GM19468 (cell line): ENCODE measurements around the gene RBMY1E.
"Not testable (repeated sequence)": the region's sequence is repeated elsewhere in the genome, so short reads cannot be mapped to it uniquely, and the experiment has no call there.

Experiments
- ATAC-seq: cut with Tn5 transposase; IDR thresholded peaks from one replicate; pipeline ENCODE4 v1.9.1; 2021; ENCODE audit warnings: mild to moderate bottlenecking, moderate library complexity, moderate number of reproducible peaks; ENCODE audit not compliant: unreplicated experiment; ENCODE audit errors: extremely low read depth

The RBMY1E gene

GRCh38 chrY:21917932-21918331 lies at the start of gene RBMY1E:
TSS of gene RBMY1E (minus strand) at chrY:21918032. CDS start at chrY:21916054, 1,978 bp downstream.
- not testable (repeated sequence) for ATAC-seq

- ATAC-seq: not testable (repeated sequence)
Measured at GRCh38 chrY:21894426-21894825, 23.4 kb downstream of the RBMY1E start, which contains the start of gene RBMY1D. TSS of gene RBMY1D (minus strand) at chrY:21894526. CDS start at chrY:21892513, 2,013 bp downstream.

- not testable (repeated sequence) for ATAC-seq
Measured at GRCh38 chrY:21869407-21870076, 48.3 kb downstream of the RBMY1E start.
